ENCODE data around the gene TBRG1. TPM values are rescaled to one million over a fixed set of nuclear protein-coding genes. Genes with fewer than 3 reads are reported as not detected.

The TBRG1 gene
- total RNA-seq, 8 experiments from 2014 or later: 16.8 to 49.6 (median 25.9) TPM

GRCh38 chr11:124625504-124626168, 3.0 kb downstream of the TBRG1 start:
- H3K27ac ChIP-seq: no peak overlapping the region
- no peak for ATAC-seq (replicated peaks in 6 of 8)
- in situ Hi-C loops (cut with MboI; ENCODE audit: low pct_unique_long_range_greater_than_20kb in 2 of 9, low sequenced_read_pairs in 9 of 9, unreplicated experiment in 9 of 9): loop anchor here in 1 of 9 experiments (25.0 kb wide), 1 partner anchor 212 kb away; no protein-coding TSS in a partner anchor
- WGBS, 10 experiments: 90 to 100% (median 100%) methylated on average over 1 to 3 of the region's 3 CpGs; no CpG with 5 or more reads in 1 of the 10 experiments
- H3K4me1 ChIP-seq (replicated peaks in 1 of 2): peaks cover 8 to 10% of the 10 kb centered on the region in 2 donors
- H3K4me3 ChIP-seq: no peak overlapping the region

- in situ Hi-C loops (cut with MboI; ENCODE audit: low pct_unique_long_range_greater_than_20kb in 2 of 9, low sequenced_read_pairs in 9 of 9, unreplicated experiment in 9 of 9): loop anchor here in 1 of 9 experiments (25.0 kb wide), 1 partner anchor 210 kb away; no protein-coding TSS in a partner anchor
- 87 to 100% (median 93%) methylated on average over 1 to 5 of the region's 5 CpGs for WGBS, 10 experiments
- no peak for ATAC-seq (replicated peaks in 6 of 8)
- H3K4me1 ChIP-seq (replicated peaks in 1 of 2): peaks cover 6 to 7% of the 10 kb centered on the region in 2 donors
- H3K4me3 ChIP-seq: no peak overlapping the region
- H3K27ac ChIP-seq: no peak overlapping the region
Measured at GRCh38 chr11:124627546-124627945, 4.9 kb downstream of the TBRG1 start.

DNA sequence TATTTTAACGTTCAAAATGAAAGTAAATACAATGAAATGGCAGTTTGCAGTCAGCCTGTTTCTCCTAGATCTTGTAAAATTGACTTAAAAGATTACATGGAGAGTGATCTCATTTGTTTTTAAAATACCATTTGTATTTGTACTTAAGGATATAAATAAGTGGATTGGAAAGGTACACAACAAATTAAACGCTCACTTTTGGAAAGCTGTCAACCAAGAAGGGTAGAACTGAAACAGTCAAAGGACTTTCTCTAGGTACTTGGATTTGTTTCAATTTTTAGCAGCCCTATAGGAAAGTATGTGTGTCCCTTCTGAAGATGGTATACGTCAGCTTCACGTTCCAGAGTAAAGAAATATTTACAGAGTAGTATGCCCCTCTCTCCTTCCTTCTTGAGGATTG, 7.3 kb downstream of the TBRG1 start:
- ATAC-seq (replicated peaks in 6 of 8): no peak
- no peak overlapping the region for H3K4me3 ChIP-seq
- no peak overlapping the region for H3K27ac ChIP-seq
- 70 to 100% (median 83%) methylated on average over 2 to 4 of the region's 4 CpGs for WGBS, 10 experiments
- no peaks in the 10 kb centered on the region for H3K4me1 ChIP-seq (replicated peaks in 1 of 2)
- in situ Hi-C loops (cut with MboI; ENCODE audit: low pct_unique_long_range_greater_than_20kb in 2 of 9, low sequenced_read_pairs in 9 of 9, unreplicated experiment in 9 of 9): loop anchor here in 1 of 9 experiments (25.0 kb wide), 1 partner anchor 207 kb away; no protein-coding TSS in a partner anchor

GRCh38 chr11:124633355-124633754, 10.7 kb downstream of the TBRG1 start:
- WGBS, 10 experiments: 47 to 100% (median 75%) methylated on average over 1 of the region's 1 CpG; no CpG with 5 or more reads in 3 of the 10 experiments
- Histone ChIP-seq H3K4me1 (replicated peaks in 1 of 2) (no peaks in the 10 kb centered on the region), H3K27ac (no peak overlapping the region), H3K4me3 (no peak overlapping the region)
- peak in 3 of 8 experiments; percentile 76 to 88 (median 84) for ATAC-seq (replicated peaks in 6 of 8)
- in situ Hi-C loops (cut with MboI; ENCODE audit: low pct_unique_long_range_greater_than_20kb in 2 of 9, low sequenced_read_pairs in 9 of 9, unreplicated experiment in 9 of 9): loop anchor here in 1 of 9 experiments (25.0 kb wide), 1 partner anchor 204 kb away; no protein-coding TSS in a partner anchor

DNA sequence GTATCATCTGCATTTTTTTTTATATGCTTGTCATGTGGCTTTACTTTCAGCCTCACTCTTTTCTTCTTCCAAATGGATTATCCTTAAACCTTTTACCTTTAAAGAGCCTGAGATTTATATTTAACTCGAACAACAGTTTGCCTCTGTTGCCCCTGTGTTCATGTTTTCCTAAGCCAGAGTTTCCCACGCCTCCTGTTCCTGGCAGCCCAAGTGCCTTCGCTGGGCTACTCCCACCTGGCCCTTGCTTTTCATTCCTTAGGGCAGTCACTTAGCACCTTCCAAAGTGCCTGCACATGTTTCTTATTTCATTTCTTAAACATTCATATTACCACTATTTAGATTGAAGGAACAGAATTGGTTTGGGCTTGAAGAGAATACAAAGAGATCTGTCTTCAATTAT, 13.3 kb downstream of the TBRG1 start:
- Histone ChIP-seq H3K4me1 (replicated peaks in 1 of 2) (no peaks in the 10 kb centered on the region), H3K4me3 (no peak overlapping the region), H3K27ac (no peak overlapping the region)
- WGBS, 10 experiments: 69 to 100% (median 82%) methylated on average over 1 to 3 of the region's 3 CpGs; no CpG with 5 or more reads in 1 of the 10 experiments
- no peak for ATAC-seq (replicated peaks in 6 of 8)
- in situ Hi-C loops (cut with MboI; ENCODE audit: low pct_unique_long_range_greater_than_20kb in 2 of 9, low sequenced_read_pairs in 9 of 9, unreplicated experiment in 9 of 9): loop anchor here in 1 of 9 experiments (25.0 kb wide), 1 partner anchor 201 kb away; no protein-coding TSS in a partner anchor

- 75 to 100% (median 87%) methylated on average over 1 to 3 of the region's 3 CpGs; no CpG with 5 or more reads in 3 of the 10 experiments for WGBS, 10 experiments
- H3K4me3 ChIP-seq: no peak overlapping the region
- no peak for ATAC-seq (replicated peaks in 6 of 8)
- no peaks in the 10 kb centered on the region for H3K4me1 ChIP-seq (replicated peaks in 1 of 2)
- no peak overlapping the region for H3K27ac ChIP-seq
- in situ Hi-C loops (cut with MboI; ENCODE audit: low pct_unique_long_range_greater_than_20kb in 2 of 9, low sequenced_read_pairs in 9 of 9, unreplicated experiment in 9 of 9): loop anchor here in 1 of 9 experiments (25.0 kb wide), 1 partner anchor 199 kb away; no protein-coding TSS in a partner anchor
Measured at GRCh38 chr11:124638500-124638899, 15.8 kb downstream of the TBRG1 start.

- ATAC-seq (replicated peaks in 6 of 8): no peak
- no peaks in the 10 kb centered on the region for H3K4me1 ChIP-seq (replicated peaks in 1 of 2)
- H3K27ac ChIP-seq: no peak overlapping the region
- WGBS, 10 experiments: 43 to 100% (median 76%) methylated on average over 1 of the region's 1 CpG; no CpG with 5 or more reads in 6 of the 10 experiments
- no peak overlapping the region for H3K4me3 ChIP-seq
- in situ Hi-C loops (cut with MboI; ENCODE audit: low pct_unique_long_range_greater_than_20kb in 2 of 9, low sequenced_read_pairs in 9 of 9, unreplicated experiment in 9 of 9): loop anchor here in 1 of 9 experiments (25.0 kb wide), 1 partner anchor 198 kb away; no protein-coding TSS in a partner anchor
Measured at GRCh38 chr11:124639186-124639585, 16.5 kb downstream of the TBRG1 start.

GRCh38 chr11:124640666-124641065, 18.0 kb downstream of the TBRG1 start:
- no peak overlapping the region for H3K4me3 ChIP-seq
- no peak overlapping the region for H3K27ac ChIP-seq
- ATAC-seq (replicated peaks in 6 of 8): peak in 1 of 8 experiments; percentile 7
- no peaks in the 10 kb centered on the region for H3K4me1 ChIP-seq (replicated peaks in 1 of 2)
- in situ Hi-C loops (cut with MboI; ENCODE audit: low pct_unique_long_range_greater_than_20kb in 2 of 9, low sequenced_read_pairs in 9 of 9, unreplicated experiment in 9 of 9): loop anchor here in 1 of 9 experiments (25.0 kb wide), 1 partner anchor 197 kb away; no protein-coding TSS in a partner anchor
- 50 to 100% (median 90%) methylated on average over 1 to 4 of the region's 5 CpGs for WGBS, 10 experiments

- WGBS, 10 experiments: 60 to 100% (median 93%) methylated on average over 1 to 3 of the region's 3 CpGs; no CpG with 5 or more reads in 3 of the 10 experiments
- Histone ChIP-seq H3K27ac (no peak overlapping the region), H3K4me1 (replicated peaks in 1 of 2) (no peaks in the 10 kb centered on the region), H3K4me3 (no peak overlapping the region)
- in situ Hi-C loops (cut with MboI; ENCODE audit: low pct_unique_long_range_greater_than_20kb in 2 of 9, low sequenced_read_pairs in 9 of 9, unreplicated experiment in 9 of 9): loop anchor here in 1 of 9 experiments (25.0 kb wide), 1 partner anchor 195 kb away; no protein-coding TSS in a partner anchor
- ATAC-seq (replicated peaks in 6 of 8): no peak
Measured at GRCh38 chr11:124642628-124643027, 20.0 kb downstream of the TBRG1 start.

DNA sequence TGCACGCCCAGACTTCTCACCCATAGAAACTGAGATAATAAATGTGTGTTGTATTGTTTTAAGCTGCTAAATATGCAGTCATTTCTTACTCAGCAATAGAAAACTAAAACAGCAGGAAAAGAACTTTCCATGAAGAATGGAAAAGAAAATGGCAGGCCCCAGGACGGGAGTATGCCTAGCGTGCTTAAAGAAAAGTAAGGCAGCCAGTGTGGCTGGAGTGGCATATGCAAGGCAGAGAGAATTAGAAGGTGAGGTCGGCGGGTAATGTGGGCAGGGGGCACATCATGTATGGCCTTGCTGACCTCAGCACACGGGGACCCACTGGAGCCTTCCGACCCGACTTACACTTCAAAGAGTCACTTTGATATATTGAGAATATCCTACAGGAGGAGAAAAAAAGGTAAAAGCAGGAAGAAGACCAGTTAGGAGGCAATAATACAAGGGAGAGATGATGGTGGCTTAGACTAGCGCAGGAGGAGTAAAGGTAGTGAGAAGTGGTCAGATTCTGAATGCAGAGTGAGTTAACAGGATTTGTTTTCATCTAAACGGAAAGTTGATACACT, 20.5 kb downstream of the TBRG1 start:
- H3K27ac ChIP-seq: no peak overlapping the region
- no peak for ATAC-seq (replicated peaks in 6 of 8)
- 64 to 100% (median 82%) methylated on average over 1 to 9 of the region's 10 CpGs for WGBS, 10 experiments
- H3K4me1 ChIP-seq (replicated peaks in 1 of 2): no peaks in the 10 kb centered on the region
- H3K4me3 ChIP-seq: no peak overlapping the region
- in situ Hi-C loops (cut with MboI; ENCODE audit: low pct_unique_long_range_greater_than_20kb in 2 of 9, low sequenced_read_pairs in 9 of 9, unreplicated experiment in 9 of 9): loop anchor here in 1 of 9 experiments (25.0 kb wide), 1 partner anchor 194 kb away; no protein-coding TSS in a partner anchor

- Histone ChIP-seq H3K4me1 (replicated peaks in 1 of 2) (no peaks in the 10 kb centered on the region), H3K27ac (no peak overlapping the region), H3K4me3 (no peak overlapping the region)
- 12 to 66% (median 35%) methylated on average over 1 to 3 of the region's 3 CpGs; no CpG with 5 or more reads in 2 of the 10 experiments for WGBS, 10 experiments
- ATAC-seq (replicated peaks in 6 of 8): peak in 7 of 8 experiments; percentile 46 to 85 (median 61)
- in situ Hi-C loops (cut with MboI; ENCODE audit: low pct_unique_long_range_greater_than_20kb in 2 of 9, low sequenced_read_pairs in 9 of 9, unreplicated experiment in 9 of 9): loop anchor here in 1 of 9 experiments (25.0 kb wide), 1 partner anchor 193 kb away; no protein-coding TSS in a partner anchor
Measured at GRCh38 chr11:124643605-124644425, 21.2 kb downstream of the TBRG1 start.

All from motor neuron (in vitro differentiated cells).